ENCODE measurements around the gene MS4A8. TPM values are rescaled to one million over a fixed set of nuclear protein-coding genes. Genes with fewer than 3 reads are reported as not detected.
"Not testable (repeated sequence)": the region's sequence is repeated elsewhere in the genome, so short reads cannot be mapped to it uniquely, and the experiment has no call there.

The MS4A8 gene
- total RNA-seq, 4 donors from 2014 or later: not detected

GRCh38 chr11:60710482-60710881 lies 11.1 kb downstream of the MS4A8 start:
- WGBS: 82% methylated on average over 4 of the region's 4 CpGs
- TF ChIP-seq EP300 (IDR thresholded peaks at IDR 0.05): no peak
- TF ChIP-seq POLR2A (IDR thresholded peaks at IDR 0.05; ENCODE audit: low read depth): no peak
- TF ChIP-seq CTCF (IDR thresholded peaks at IDR 0.05): no peak
- TF ChIP-seq POLR2AphosphoS5 (IDR thresholded peaks at IDR 0.05): no peak

GRCh38 chr11:60711276-60711675 lies 11.9 kb downstream of the MS4A8 start:
- no peaks in the 10 kb centered on the region for H3K36me3 ChIP-seq
- no peaks in the 10 kb centered on the region for H3K4me1 ChIP-seq
- WGBS: 74% methylated on average over 4 of the region's 4 CpGs
- TF ChIP-seq CTCF (IDR thresholded peaks at IDR 0.05) (no peak), POLR2A (IDR thresholded peaks at IDR 0.05; ENCODE audit: low read depth) (no peak), EP300 (IDR thresholded peaks at IDR 0.05) (no peak), POLR2AphosphoS5 (IDR thresholded peaks at IDR 0.05) (no peak)
- H3K27ac ChIP-seq (replicated peaks in 1 of 4): no peak overlapping the region
- no peak overlapping the region for H3K4me3 ChIP-seq
- no peak for DNase-seq (ENCODE audit: extremely low spot score)
- intact Hi-C loops (cut with DNase I): no loop called here
- no peaks in the 10 kb centered on the region for H3K9me3 ChIP-seq
- peaks cover 0 to 5% (median 0%) of the 10 kb centered on the region in 4 donors for H3K27me3 ChIP-seq

More at GRCh38 chr11:60710482-60710881, 11.1 kb downstream of the MS4A8 start:
- no peak for DNase-seq (ENCODE audit: extremely low spot score)
- no peaks in the 10 kb centered on the region for H3K4me1 ChIP-seq
- peaks cover 0 to 5% (median 0%) of the 10 kb centered on the region in 4 donors for H3K27me3 ChIP-seq
- no peak overlapping the region for H3K27ac ChIP-seq (replicated peaks in 1 of 4)
- no peaks in the 10 kb centered on the region for H3K36me3 ChIP-seq
- H3K9me3 ChIP-seq: no peaks in the 10 kb centered on the region
- H3K4me3 ChIP-seq: no peak overlapping the region
- intact Hi-C loops (cut with DNase I): no loop called here

GRCh38 chr11:60713423-60713822 lies 14.0 kb downstream of the MS4A8 start:
- H3K36me3 ChIP-seq; H3K4me3 ChIP-seq; H3K27ac ChIP-seq (replicated peaks in 1 of 4); DNase-seq (ENCODE audit: extremely low spot score); H3K4me1 ChIP-seq; intact Hi-C loops (cut with DNase I): not testable (repeated sequence)
- WGBS: 78% methylated on average over 6 of the region's 6 CpGs
- H3K27me3 ChIP-seq: peaks cover 0 to 14% (median 0%) of the 10 kb centered on the region in 4 donors
- H3K9me3 ChIP-seq: peaks cover 0 to 12% (median 0%) of the 10 kb centered on the region in 4 donors

- intact Hi-C loops (cut with DNase I): no loop called here
- no peak overlapping the region for H3K4me3 ChIP-seq
Measured at GRCh38 chr11:60717956-60718355, 18.5 kb downstream of the MS4A8 start.

More at GRCh38 chr11:60717956-60718355, 18.5 kb downstream of the MS4A8 start:
- Histone ChIP-seq H3K27me3 (peaks cover 0 to 17% (median 0%) of the 10 kb centered on the region in 4 donors), H3K4me1 (no peaks in the 10 kb centered on the region), H3K36me3 (no peaks in the 10 kb centered on the region), H3K27ac (replicated peaks in 1 of 4) (no peak overlapping the region), H3K9me3 (peaks cover 0 to 13% (median 0%) of the 10 kb centered on the region in 4 donors)
- no peak for DNase-seq (ENCODE audit: extremely low spot score)
- 78% methylated on average over 5 of the region's 5 CpGs for WGBS
- TF ChIP-seq CTCF (IDR thresholded peaks at IDR 0.05): no peak
- TF ChIP-seq POLR2AphosphoS5 (IDR thresholded peaks at IDR 0.05): no peak
- no peak for TF ChIP-seq EP300 (IDR thresholded peaks at IDR 0.05)
- no peak for TF ChIP-seq POLR2A (IDR thresholded peaks at IDR 0.05; ENCODE audit: low read depth)

Measured in esophagus muscularis mucosa (tissue), 4 donors.